K562 (cell line): ENCODE results near the gene PEX6. TPM values are rescaled to one million over a fixed set of nuclear protein-coding genes. Genes with fewer than 3 reads are reported as not detected.
A peak's percentile ranks its signal among the peaks of the same experiment; 100 is the strongest.

Source experiments
- CBX1 ChIP-seq: sonication (generic); IDR thresholded peaks from 2 replicates; pipeline ENCODE4 v1.6.1; 2016; ENCODE audit warnings: antibody characterized with exemption, low read depth, mild to moderate bottlenecking
- CEBPB ChIP-seq: fragments of 450-650 bp; IDR thresholded peaks from 2 replicates; pipeline ENCODE4 v1.6.1; 2016; ENCODE audit warnings: missing genetic modification characterization, missing compliant biosample characterization
- CHD1 ChIP-seq: fragments of 200-600 bp; sonication (generic); IDR thresholded peaks from one replicate; pipeline ENCODE4 v1.6.1; 2012; ENCODE audit warnings: mild to moderate bottlenecking, moderate library complexity, low read length, inconsistent platforms
- CXXC5 ChIP-seq: fragments of 250-450 bp; sonication (Bioruptor Pico); IDR thresholded peaks from 2 replicates; pipeline ENCODE4 v1.8.0; 2022; ENCODE audit warnings: inconsistent platforms, mild to moderate bottlenecking, moderate library complexity
- EGR1 ChIP-seq: fragments of 450-650 bp; conservative IDR thresholded peaks from 2 replicates; pipeline ENCODE4 v1.6.1; 2017; ENCODE audit warnings: mild to moderate bottlenecking
- EP400 ChIP-seq: fragments of 450-650 bp; IDR thresholded peaks from 2 replicates; pipeline ENCODE4 v1.6.1; 2017; ENCODE audit warnings: antibody characterized with exemption, mild to moderate bottlenecking, moderate library complexity
- MAZ ChIP-seq, 2 experiments: fragments of 450-650 bp in 1 of 2; sonication (generic) in 1 of 2; formaldehyde crosslinking; IDR thresholded peaks in 1 of 2; conservative IDR thresholded peaks in 1 of 2; 2 replicates each; pipeline versions ENCODE4 v1.4.0 to v1.5.0; 2020; ENCODE audit warnings: mild to moderate bottlenecking in 1 of 2, missing genetic modification reagents in 1 of 2
- MCM2 ChIP-seq: fragments of 450-650 bp; IDR thresholded peaks from 2 replicates; pipeline ENCODE4 v1.6.1; 2017; ENCODE audit warnings: low read depth, mild to moderate bottlenecking
- MXI1 ChIP-seq: IDR thresholded peaks from 2 replicates; pipeline ENCODE4 v1.6.1; 2011; ENCODE audit warnings: low read depth, mild to moderate bottlenecking, improper control_type of control experiment, low read length
- NCOA1 ChIP-seq: fragments of 450-650 bp; IDR thresholded peaks from 2 replicates; pipeline ENCODE4 v1.6.1; 2016; ENCODE audit warnings: low read depth
- NR2C2 ChIP-seq, 2 experiments: fragments of 200-800 bp in 1 of 2; sonication (Bioruptor generic) in 1 of 2; sonication (generic) in 1 of 2; formaldehyde crosslinking in 1 of 2; IDR thresholded peaks; 2 replicates each; pipeline versions ENCODE4 v1.6.1 to v1.8.0; 2016 to 2022; ENCODE audit warnings: mild to moderate bottlenecking in 1 of 2, missing compliant biosample characterization in 1 of 2, missing genetic modification characterization in 1 of 2, missing genetic modification reagents in 1 of 2
- POLR3G ChIP-seq: IDR thresholded peaks from 2 replicates; pipeline ENCODE4 v1.6.1; 2011; ENCODE audit not compliant: insufficient read length, insufficient replicate concordance; ENCODE audit errors: extremely low read depth
- SIN3A ChIP-seq, 2 experiments: fragments of 150-350 bp in 1 of 2; IDR thresholded peaks; 2 replicates each; pipeline ENCODE4 v1.6.1; 2011 to 2016; ENCODE audit warnings: borderline replicate concordance in 2 of 2, low read depth in 2 of 2, low read length in 2 of 2, mild to moderate bottlenecking in 2 of 2, moderate library complexity in 2 of 2; ENCODE audit not compliant: control insufficient read depth in 1 of 2
- TFAM ChIP-seq: fragments of 250-450 bp; sonication (Bioruptor Pico); conservative IDR thresholded peaks from 2 replicates; pipeline ENCODE4 v1.5.0; 2021; ENCODE audit warnings: mild to moderate bottlenecking, moderate library complexity
- YY1 ChIP-seq, 3 experiments: IDR thresholded peaks; 2 replicates each; pipeline ENCODE4 v1.6.1; 2011; ENCODE audit warnings: low read length in 2 of 3, mild to moderate bottlenecking in 2 of 3, moderate library complexity in 2 of 3, borderline replicate concordance in 1 of 3, control low read depth in 1 of 3, low read depth in 1 of 3; ENCODE audit not compliant: insufficient read depth in 3 of 3, insufficient replicate concordance in 2 of 3, control insufficient read depth in 1 of 3, insufficient read length in 1 of 3; ENCODE audit errors: extremely low read depth in 1 of 3
- ZNF224 ChIP-seq: sonication (generic); formaldehyde crosslinking; IDR thresholded peaks from 2 replicates; pipeline ENCODE4 v1.8.0; 2022; ENCODE audit warnings: mild to moderate bottlenecking, missing genetic modification reagents
- ZNF253 ChIP-seq: fragments of 250-450 bp; sonication (Bioruptor Pico); conservative IDR thresholded peaks from 2 replicates; pipeline ENCODE4 v1.6.1; 2021; ENCODE audit warnings: mild to moderate bottlenecking
- ZNF311 ChIP-seq: fragments of 250-450 bp; sonication (Bioruptor Pico); IDR thresholded peaks from 2 replicates; pipeline ENCODE4 v1.4.0; 2020; ENCODE audit warnings: mild to moderate bottlenecking, moderate library complexity
- polyA plus RNA-seq, 8 experiments: library from polyadenylated mRNA; depleted of rRNA in 4 of 8; stranded (reverse) in 5 of 8; unstranded in 3 of 8; fragments of >200 nt; fragmentation: Nextera tagmentation in 2 of 8; fragmentation: Illumina TruSeq in 1 of 8; extraction: Ambion mirVana in 2 of 8; extraction: Trizol in 1 of 8; gene quantifications; 2 replicates each; pipeline versions ENCODE4 v1.2.1 to v1.2.3, GENCODE V29; 2011 to 2014; ENCODE audit warnings: inconsistent platforms in 1 of 8, missing spikeins in 1 of 8
- total RNA-seq, 7 experiments: library from RNA; depleted of rRNA in 6 of 7; stranded (reverse); fragments of >200 nt in 6 of 7; fragmentation: Illumina TruSeq in 2 of 7; extraction: Trizol in 2 of 7; gene quantifications; 2 replicates each; pipeline versions ENCODE4 v1.2.1 to v1.2.3, GENCODE V29; 2011 to 2021; ENCODE audit warnings: low replicate concordance in 1 of 7
- TF ChIP-seq, protein P1 (sequence below): fragments of 450-650 bp; IDR thresholded peaks from one replicate; pipeline ENCODE4 v1.6.1; 2018; ENCODE audit warnings: mild to moderate bottlenecking, moderate library complexity; ENCODE audit not compliant: partially characterized antibody
- TF ChIP-seq, protein P2 (sequence below): fragments of 200-800 bp; sonication (Bioruptor generic); IDR thresholded peaks from 2 replicates; pipeline ENCODE4 v1.6.1; 2016; ENCODE audit warnings: missing genetic modification characterization, missing compliant biosample characterization

PEX6 gene
- total and polyA plus RNA-seq, 9 of the 15 experiments (the other 6 are each of a cell fraction or from before 2014, with no cell fraction given), result 0.17 to 20.8 (median 6.9) TPM

DNA sequence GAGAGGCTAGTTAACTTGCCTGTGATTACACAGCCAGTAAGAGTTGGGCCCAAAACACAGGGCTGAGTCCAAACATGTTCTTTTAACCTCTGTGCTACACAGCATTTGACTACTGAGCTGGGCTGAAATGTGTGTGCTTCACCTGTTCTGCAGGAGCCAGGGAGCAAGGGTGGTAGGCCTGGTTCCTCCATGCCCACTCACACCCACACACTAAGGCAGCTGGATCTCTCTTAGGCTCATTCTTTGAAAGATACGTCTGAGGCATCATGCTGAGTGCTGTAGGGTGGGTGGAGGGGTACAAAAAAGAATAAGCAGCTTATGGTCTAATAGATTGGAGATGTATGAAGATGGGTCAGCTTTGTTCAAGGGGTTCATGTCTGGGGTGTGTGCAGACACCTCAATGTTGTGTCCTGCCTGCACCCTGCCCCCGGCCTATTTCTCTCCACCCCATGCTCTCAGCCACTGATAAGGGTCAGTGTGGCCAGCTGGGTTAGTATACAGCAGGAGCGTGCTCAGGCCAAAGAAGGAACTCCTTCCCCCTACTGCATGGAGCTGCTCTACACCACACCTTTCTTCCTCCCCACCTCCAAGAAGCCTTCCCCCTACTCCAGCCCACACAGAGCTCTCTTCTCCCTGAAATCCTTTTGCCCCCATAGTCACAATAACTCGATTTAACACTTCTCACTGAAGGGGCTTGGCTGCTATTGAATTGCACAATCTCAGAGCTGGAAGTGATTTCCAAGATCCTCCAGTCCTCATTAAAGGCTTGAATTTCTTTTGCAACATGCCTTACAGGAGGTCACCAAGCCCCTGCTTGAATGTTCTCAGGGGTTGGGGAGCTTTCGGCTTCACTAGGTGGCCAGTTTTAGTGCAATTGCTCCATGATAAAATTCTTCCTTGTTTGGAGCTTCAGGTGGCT is 8.8 kb upstream of the PEX6 start (continued):
- TF ChIP-seq MAZ (CRISPR knock-in tag; conservative IDR thresholded peaks at IDR 0.05 in 1 of 2, IDR thresholded peaks at IDR 0.05 in 1 of 2), result 0 out of 4 replicates have a peak, but pooled peaks of 1 of the 2 experiments have one; percentile 33
- no peak for TF ChIP-seq MXI1
- TF ChIP-seq CEBPB, result peak; percentile 94
- TF ChIP-seq NCOA1, result no peak
- no peak for TF ChIP-seq ZNF224 (CRISPR knock-in tag)
- TF ChIP-seq, protein P1, sequence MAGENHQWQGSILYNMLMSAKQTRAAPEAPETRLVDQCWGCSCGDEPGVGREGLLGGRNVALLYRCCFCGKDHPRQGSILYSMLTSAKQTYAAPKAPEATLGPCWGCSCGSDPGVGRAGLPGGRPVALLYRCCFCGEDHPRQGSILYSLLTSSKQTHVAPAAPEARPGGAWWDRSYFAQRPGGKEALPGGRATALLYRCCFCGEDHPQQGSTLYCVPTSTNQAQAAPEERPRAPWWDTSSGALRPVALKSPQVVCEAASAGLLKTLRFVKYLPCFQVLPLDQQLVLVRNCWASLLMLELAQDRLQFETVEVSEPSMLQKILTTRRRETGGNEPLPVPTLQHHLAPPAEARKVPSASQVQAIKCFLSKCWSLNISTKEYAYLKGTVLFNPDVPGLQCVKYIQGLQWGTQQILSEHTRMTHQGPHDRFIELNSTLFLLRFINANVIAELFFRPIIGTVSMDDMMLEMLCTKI, result no peak
- peak; percentile 89 to 94; a peak in 3 of 4 replicates for TF ChIP-seq SIN3A (IDR thresholded peaks at IDR 0.05; ENCODE audit: borderline replicate concordance in 2 of 2, control insufficient read depth in 1 of 2, low read depth in 2 of 2, low read length in 2 of 2)
- no peak for TF ChIP-seq POLR3G
- TF ChIP-seq ZNF253 (CRISPR knock-in tag), result no peak
- peak in 1 of 3 experiments; percentile 29 for TF ChIP-seq YY1 (IDR thresholded peaks at IDR 0.05; ENCODE audit: borderline replicate concordance in 1 of 3, control insufficient read depth in 1 of 3, extremely low read depth in 1 of 3, insufficient read depth in 3 of 3, insufficient read length in 1 of 3, insufficient replicate concordance in 2 of 3, low read depth in 1 of 3, low read length in 2 of 3)
- TF ChIP-seq, protein P2, sequence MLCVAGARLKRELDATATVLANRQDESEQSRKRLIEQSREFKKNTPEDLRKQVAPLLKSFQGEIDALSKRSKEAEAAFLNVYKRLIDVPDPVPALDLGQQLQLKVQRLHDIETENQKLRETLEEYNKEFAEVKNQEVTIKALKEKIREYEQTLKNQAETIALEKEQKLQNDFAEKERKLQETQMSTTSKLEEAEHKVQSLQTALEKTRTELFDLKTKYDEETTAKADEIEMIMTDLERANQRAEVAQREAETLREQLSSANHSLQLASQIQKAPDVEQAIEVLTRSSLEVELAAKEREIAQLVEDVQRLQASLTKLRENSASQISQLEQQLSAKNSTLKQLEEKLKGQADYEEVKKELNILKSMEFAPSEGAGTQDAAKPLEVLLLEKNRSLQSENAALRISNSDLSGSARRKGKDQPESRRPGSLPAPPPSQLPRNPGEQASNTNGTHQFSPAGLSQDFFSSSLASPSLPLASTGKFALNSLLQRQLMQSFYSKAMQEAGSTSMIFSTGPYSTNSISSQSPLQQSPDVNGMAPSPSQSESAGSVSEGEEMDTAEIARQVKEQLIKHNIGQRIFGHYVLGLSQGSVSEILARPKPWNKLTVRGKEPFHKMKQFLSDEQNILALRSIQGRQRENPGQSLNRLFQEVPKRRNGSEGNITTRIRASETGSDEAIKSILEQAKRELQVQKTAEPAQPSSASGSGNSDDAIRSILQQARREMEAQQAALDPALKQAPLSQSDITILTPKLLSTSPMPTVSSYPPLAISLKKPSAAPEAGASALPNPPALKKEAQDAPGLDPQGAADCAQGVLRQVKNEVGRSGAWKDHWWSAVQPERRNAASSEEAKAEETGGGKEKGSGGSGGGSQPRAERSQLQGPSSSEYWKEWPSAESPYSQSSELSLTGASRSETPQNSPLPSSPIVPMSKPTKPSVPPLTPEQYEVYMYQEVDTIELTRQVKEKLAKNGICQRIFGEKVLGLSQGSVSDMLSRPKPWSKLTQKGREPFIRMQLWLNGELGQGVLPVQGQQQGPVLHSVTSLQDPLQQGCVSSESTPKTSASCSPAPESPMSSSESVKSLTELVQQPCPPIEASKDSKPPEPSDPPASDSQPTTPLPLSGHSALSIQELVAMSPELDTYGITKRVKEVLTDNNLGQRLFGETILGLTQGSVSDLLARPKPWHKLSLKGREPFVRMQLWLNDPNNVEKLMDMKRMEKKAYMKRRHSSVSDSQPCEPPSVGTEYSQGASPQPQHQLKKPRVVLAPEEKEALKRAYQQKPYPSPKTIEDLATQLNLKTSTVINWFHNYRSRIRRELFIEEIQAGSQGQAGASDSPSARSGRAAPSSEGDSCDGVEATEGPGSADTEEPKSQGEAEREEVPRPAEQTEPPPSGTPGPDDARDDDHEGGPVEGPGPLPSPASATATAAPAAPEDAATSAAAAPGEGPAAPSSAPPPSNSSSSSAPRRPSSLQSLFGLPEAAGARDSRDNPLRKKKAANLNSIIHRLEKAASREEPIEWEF (CRISPR knock-in tag), result no peak
- TF ChIP-seq TFAM (CRISPR knock-in tag), result no peak
- no peak for TF ChIP-seq MCM2
- TF ChIP-seq ZNF311 (CRISPR knock-in tag), result no peak
- TF ChIP-seq EGR1, result peak; percentile 60
- TF ChIP-seq CBX1, result no peak
- peak; percentile 55; the same call in 1 of the 2 replicates for TF ChIP-seq NR2C2 (CRISPR knock-in tag; IDR thresholded peaks at IDR 0.05)
- TF ChIP-seq NR2C2 (tag; IDR thresholded peaks at IDR 0.05), result no peak
- no peak for TF ChIP-seq CHD1
- peak; percentile 38; the same call in 1 of the 2 replicates for TF ChIP-seq CXXC5 (CRISPR knock-in tag)
- no peak for TF ChIP-seq EP400
